BJ (cell line): Measurements from ENCODE around the gene MUC3A. TPM values are rescaled to one million over a fixed set of nuclear protein-coding genes. Genes with fewer than 3 reads are reported as not detected.
"Not testable (repeated sequence)": the region's sequence is repeated elsewhere in the genome, so short reads cannot be mapped to it uniquely, and the experiment has no call there.

Source experiments
- CTCF ChIA-PET: fragments of 350-600 bp; formaldehyde crosslinking; extraction: SDS; loops from one replicate; lab custom pipeline; 2021; ENCODE audit warnings: antibody characterized with exemption, inconsistent platforms; lab: Yijun Ruan, JAX
- POLR2A ChIA-PET: fragments of 300-600 bp; sonication (Branson Sonifier 250); formaldehyde crosslinking; extraction: SDS; loops from one replicate; lab custom pipeline; 2021; ENCODE audit warnings: antibody characterized with exemption; lab: Charles Lee
- DNase-seq: peaks from one replicate; pipeline ENCODE4 v3.0.0-alpha.2; 2011; ENCODE audit warnings: low read depth
- H3K27me3 ChIP-seq: 2 replicates; pipeline ENCODE4 v1.6.0; 2011; ENCODE audit warnings: low read length; ENCODE audit not compliant: control insufficient read depth, insufficient read depth
- H3K36me3 ChIP-seq: 2 replicates; pipeline ENCODE4 v1.5.1; 2011; ENCODE audit warnings: low read length; ENCODE audit not compliant: control insufficient read depth, insufficient read depth
- H3K4me3 ChIP-seq: 2 replicates; pipeline ENCODE4 v1.5.1; 2011; ENCODE audit warnings: low read depth, mild to moderate bottlenecking, control low read depth, low read length
- polyA plus RNA-seq: library from polyadenylated mRNA; depleted of rRNA; stranded (reverse); fragments of >200 nt; gene quantifications from 2 replicates; pipeline ENCODE4 v1.2.3, GENCODE V29; 2011
- TF ChIP-seq, protein P1 (sequence below): IDR thresholded peaks from 2 replicates; pipeline ENCODE4 v1.5.1; 2011; ENCODE audit warnings: low read depth, mild to moderate bottlenecking, control low read depth, inconsistent platforms, low read length, moderate library complexity; ENCODE audit not compliant: insufficient read depth

The MUC3A gene
- polyA plus RNA-seq, 1 experiment, result not detected

GRCh38 chr7:100911484-100911883, 37.9 kb upstream of the MUC3A start:
- CTCF ChIA-PET, result no interaction called here
- Histone ChIP-seq H3K27me3 (no peaks in the 10 kb centered on the region), H3K36me3 (no peaks in the 10 kb centered on the region), H3K4me3 (no peak overlapping the region)
- POLR2A ChIA-PET, result no interaction called here
- TF ChIP-seq, protein P1, sequence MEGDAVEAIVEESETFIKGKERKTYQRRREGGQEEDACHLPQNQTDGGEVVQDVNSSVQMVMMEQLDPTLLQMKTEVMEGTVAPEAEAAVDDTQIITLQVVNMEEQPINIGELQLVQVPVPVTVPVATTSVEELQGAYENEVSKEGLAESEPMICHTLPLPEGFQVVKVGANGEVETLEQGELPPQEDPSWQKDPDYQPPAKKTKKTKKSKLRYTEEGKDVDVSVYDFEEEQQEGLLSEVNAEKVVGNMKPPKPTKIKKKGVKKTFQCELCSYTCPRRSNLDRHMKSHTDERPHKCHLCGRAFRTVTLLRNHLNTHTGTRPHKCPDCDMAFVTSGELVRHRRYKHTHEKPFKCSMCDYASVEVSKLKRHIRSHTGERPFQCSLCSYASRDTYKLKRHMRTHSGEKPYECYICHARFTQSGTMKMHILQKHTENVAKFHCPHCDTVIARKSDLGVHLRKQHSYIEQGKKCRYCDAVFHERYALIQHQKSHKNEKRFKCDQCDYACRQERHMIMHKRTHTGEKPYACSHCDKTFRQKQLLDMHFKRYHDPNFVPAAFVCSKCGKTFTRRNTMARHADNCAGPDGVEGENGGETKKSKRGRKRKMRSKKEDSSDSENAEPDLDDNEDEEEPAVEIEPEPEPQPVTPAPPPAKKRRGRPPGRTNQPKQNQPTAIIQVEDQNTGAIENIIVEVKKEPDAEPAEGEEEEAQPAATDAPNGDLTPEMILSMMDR, result no peak
- DNase-seq, result no peak

- DNase-seq, result no peak
- Histone ChIP-seq H3K36me3 (no peaks in the 10 kb centered on the region), H3K4me3 (no peak overlapping the region), H3K27me3 (0 out of 2 replicates have a peak, but pooled peaks cover 1% of the 10 kb centered on the region)
- ChIA-PET POLR2A (no interaction called here), CTCF (no interaction called here)
- TF ChIP-seq, protein P1, result no peak
Measured at GRCh38 chr7:100914208-100914878, 35.0 kb upstream of the MUC3A start.

DNA sequence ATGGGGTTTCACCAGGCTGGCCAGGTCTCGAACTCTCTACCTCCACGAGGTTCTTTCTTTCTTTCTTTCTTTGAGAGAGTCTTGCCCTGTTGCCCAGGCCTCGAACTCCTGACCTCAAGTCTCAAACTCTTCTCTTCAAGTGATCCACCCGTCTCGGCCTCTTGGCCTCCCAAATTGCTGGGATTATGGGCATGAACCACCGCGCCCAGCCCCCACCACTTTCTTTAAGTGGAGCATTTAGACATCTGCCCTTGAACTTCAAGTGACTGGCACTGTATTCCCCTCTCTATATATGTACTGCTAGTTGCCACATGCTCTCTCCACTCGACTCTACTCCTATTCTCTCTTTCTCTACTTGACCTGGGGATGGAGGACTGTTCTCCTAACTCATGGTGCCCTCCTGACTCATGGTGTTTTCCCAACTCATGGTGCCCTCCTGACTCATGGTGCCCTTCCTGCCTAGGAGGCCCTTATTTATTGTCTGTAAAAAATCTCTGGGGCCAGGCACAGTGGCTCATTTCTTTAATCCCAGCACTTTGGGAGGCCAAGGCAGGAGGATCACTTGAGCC, 34.4 kb upstream of the MUC3A start:
- POLR2A ChIA-PET, result no interaction called here
- TF ChIP-seq, protein P1, result no peak
- Histone ChIP-seq H3K36me3 (no peaks in the 10 kb centered on the region), H3K4me3 (no peak overlapping the region), H3K27me3 (0 out of 2 replicates have a peak, but pooled peaks cover 1% of the 10 kb centered on the region)
- CTCF ChIA-PET, result no interaction called here
- DNase-seq, result no peak

DNA sequence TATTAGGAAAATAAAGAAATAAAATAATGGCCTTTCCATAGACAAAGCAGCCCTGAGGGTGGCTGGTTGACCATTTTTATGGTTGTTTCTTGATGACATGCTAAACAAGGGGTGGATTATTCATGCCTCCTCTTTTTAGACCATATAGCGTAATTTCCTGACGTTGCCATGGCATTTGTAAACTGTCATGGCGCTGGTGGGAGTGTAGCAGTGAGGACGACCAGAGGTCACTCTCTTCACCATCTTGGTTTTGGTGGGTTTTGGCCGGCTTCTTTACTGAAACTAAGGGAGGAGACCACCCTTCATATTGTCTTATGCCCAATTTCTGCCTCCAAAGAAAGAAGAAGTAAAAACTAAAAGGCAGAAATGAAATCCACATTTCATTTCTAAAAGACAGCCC, 30.0 kb upstream of the MUC3A start:
- CTCF ChIA-PET, result interaction anchor here (0.8 kb wide), 1 partner anchor 158 kb away, joined by 3 read pairs; no protein-coding TSS in a partner anchor
- H3K4me3 ChIP-seq, H3K36me3 ChIP-seq, DNase-seq, H3K27me3 ChIP-seq, POLR2A ChIA-PET: not testable (repeated sequence)

GRCh38 chr7:100919779-100920437, 29.4 kb upstream of the MUC3A start:
- CTCF ChIA-PET, result interaction anchor here (0.8 kb wide), 1 partner anchor 158 kb away, joined by 3 read pairs; no protein-coding TSS in a partner anchor
- POLR2A ChIA-PET, H3K27me3 ChIP-seq, DNase-seq, H3K4me3 ChIP-seq, H3K36me3 ChIP-seq: not testable (repeated sequence)

DNA sequence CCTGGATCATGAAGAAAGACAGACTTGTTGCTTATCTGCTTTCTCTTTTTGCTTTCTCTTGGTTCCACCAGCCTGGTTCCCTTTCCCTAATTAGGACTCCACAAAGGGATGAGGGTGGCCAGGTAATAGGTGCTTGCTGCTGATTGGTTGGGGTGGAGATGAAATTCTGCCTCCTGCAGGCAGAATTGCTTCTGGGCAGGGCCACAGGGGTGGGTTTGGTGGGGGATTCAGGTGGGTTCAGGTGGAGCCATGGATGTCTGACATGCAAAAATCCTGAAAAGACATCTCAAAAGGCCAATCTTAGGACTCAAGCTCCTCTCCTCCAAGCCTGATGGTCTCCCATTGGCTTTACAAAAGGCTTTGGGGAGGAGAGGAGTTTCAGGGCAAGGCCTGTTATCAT, 28.3 kb upstream of the MUC3A start:
- DNase-seq, result no peak
- Histone ChIP-seq H3K4me3 (no peak overlapping the region), H3K36me3 (no peaks in the 10 kb centered on the region), H3K27me3 (peaks cover 3% of the 10 kb centered on the region; the same call in 1 of the 2 replicates)
- POLR2A ChIA-PET, result no interaction called here
- CTCF ChIA-PET, result no interaction called here
- TF ChIP-seq, protein P1, result no peak

DNA sequence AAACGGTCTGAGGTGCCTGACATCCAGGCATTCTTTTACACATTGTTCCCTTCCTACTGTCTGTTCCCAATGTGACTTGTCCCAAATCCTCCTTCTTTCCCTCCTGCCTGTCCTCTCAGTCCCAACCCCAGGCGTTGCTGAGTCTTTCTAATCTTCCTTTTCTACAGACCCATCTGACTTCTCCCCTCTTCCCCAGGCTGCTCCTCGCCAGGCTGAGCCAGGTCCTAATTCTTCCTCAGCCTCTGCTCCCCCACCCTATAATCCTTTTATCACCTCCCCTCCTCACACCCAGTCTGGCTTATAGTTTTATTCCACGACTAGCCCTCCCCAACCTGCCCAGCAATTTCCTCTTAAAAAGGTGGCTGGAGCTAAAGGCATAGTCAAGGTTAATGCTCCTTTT, 25.7 kb upstream of the MUC3A start:
- POLR2A ChIA-PET, H3K4me3 ChIP-seq, CTCF ChIA-PET, DNase-seq, H3K27me3 ChIP-seq, H3K36me3 ChIP-seq: not testable (repeated sequence)
